ENCODE results near the gene IFI27L1.

Gene IFI27L1

GRCh38 chr14:94043756-94044475 lies 37.2 kb upstream of the IFI27L1 start:
- TF ChIP-seq CTCF (IDR thresholded peaks at IDR 0.05) (no peak), ZFX (IDR thresholded peaks at IDR 0.05; ENCODE audit: borderline replicate concordance) (no peak)
- H3K27ac ChIP-seq, result no peak overlapping the region

GRCh38 chr14:94044476-94045091 lies 36.5 kb upstream of the IFI27L1 start:
- TF ChIP-seq ZFX (IDR thresholded peaks at IDR 0.05; ENCODE audit: borderline replicate concordance) (no peak), CTCF (IDR thresholded peaks at IDR 0.05) (no peak)
- H3K27ac ChIP-seq, result no peak overlapping the region

GRCh38 chr14:94045101-94045500 lies 36.0 kb upstream of the IFI27L1 start:
- H3K27ac ChIP-seq, result no peak overlapping the region
- TF ChIP-seq ZFX (IDR thresholded peaks at IDR 0.05; ENCODE audit: borderline replicate concordance) (no peak), CTCF (IDR thresholded peaks at IDR 0.05) (no peak)

DNA sequence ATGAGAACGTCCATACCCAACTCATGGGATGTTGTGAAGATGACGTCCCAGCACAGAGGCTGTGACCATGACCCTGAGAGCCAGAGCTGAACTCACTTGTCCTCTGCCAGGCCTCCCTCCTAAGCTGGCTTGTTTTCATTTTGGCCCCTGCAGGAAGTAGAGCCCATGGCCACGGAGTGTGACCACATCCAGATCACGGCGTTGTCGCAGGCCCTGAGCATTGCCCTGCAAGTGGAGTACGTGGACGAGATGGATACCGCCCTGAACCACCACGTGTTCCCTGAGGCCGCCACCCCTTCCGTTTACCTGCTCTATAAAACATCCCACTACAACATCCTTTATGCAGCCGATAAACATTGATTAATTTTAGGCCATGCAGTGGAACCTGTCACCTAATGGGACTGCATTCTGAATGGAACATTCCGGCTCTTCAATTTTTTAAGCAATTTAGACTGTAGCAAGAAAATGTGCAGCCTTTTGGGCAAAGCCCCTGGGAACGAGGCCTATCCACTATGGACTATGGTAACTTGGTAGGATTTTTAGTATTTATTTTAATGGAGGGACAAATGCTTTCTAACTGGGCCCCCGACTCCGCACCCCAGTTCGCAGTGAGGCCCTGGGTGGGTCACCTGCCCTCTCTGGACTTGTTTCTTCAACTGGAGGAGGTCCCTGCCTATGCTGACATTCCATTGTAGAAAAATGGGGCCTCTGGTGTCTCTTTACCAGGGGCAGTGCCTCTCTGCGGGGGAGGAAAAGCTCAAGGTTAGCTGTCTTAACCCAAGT lies 35.4 kb upstream of the IFI27L1 start:
- TF ChIP-seq CTCF (IDR thresholded peaks at IDR 0.05) (no peak), ZFX (IDR thresholded peaks at IDR 0.05; ENCODE audit: borderline replicate concordance) (no peak)
- H3K27ac ChIP-seq, result no peak overlapping the region

DNA sequence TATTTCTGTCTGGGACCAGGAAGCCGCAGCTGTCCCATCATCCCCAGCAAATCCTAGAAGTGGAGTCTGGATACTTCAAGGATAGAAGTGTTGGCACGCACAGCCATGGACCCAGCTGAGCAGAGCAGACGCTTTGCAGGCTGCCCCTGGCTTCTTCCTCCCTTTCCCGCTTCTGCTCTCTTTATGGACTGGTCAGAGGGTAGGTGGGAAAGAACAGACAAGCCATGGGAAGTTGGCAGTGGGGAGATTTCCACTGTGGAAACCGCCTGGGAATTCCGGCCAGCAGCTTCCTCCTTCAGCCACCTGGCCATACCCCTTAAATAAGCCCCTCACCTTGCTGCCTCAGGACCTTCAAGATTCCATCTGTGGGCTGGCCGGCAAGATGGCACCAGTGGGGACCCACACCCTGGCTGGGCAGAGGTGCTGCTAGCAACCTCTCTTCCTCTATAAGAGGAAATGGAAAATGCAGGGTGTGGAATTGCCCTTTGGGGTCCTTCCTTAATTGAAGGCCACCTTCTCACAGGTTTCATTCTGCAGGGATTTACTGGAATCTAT lies 34.3 kb upstream of the IFI27L1 start:
- no peak overlapping the region for H3K27ac ChIP-seq
- TF ChIP-seq ZFX (IDR thresholded peaks at IDR 0.05; ENCODE audit: borderline replicate concordance) (no peak), CTCF (IDR thresholded peaks at IDR 0.05) (no peak)

- no peak overlapping the region for H3K27ac ChIP-seq
- TF ChIP-seq ZFX (IDR thresholded peaks at IDR 0.05; ENCODE audit: borderline replicate concordance) (no peak), CTCF (IDR thresholded peaks at IDR 0.05) (no peak)
Observed at GRCh38 chr14:94047581-94047980, 33.5 kb upstream of the IFI27L1 start.
